A549 (cell line): ENCODE results near the gene ANO2. TPM values are rescaled to one million over a fixed set of nuclear protein-coding genes. Genes with fewer than 3 reads are reported as not detected.

Experiments used
- ATAC-seq, 2 experiments: fragments of 200-7000 bp in 1 of 2; fragments of >200 bp in 1 of 2; cut with Nextera tagmentation in 1 of 2; cut with Tn5 transposase in 1 of 2; 3 replicates each; pipeline versions ENCODE4 v1.8.0 to v1.9.1; 2018 to 2020; ENCODE audit warnings: mild to moderate bottlenecking in 1 of 2, moderate library complexity in 1 of 2
- CTCF ChIA-PET: fragments of 300-600 bp; sonication (Branson Sonifier 250); formaldehyde crosslinking; extraction: SDS; loops from one replicate; lab custom pipeline; 2021; ENCODE audit warnings: antibody characterized with exemption, inconsistent platforms; lab: Yijun Ruan, JAX
- POLR2A ChIA-PET: fragments of 350-600 bp; formaldehyde crosslinking; extraction: SDS; loops from one replicate; lab custom pipeline; 2021; ENCODE audit warnings: antibody characterized with exemption, inconsistent platforms; lab: Yijun Ruan, JAX
- DNase-seq, 2 experiments: peaks; one replicate each; pipeline versions ENCODE4 v3.0.0 to v3.0.0-alpha.2; 2011 to 2016; ENCODE audit warnings: low read depth in 1 of 2, low spot score in 1 of 2
- FAIRE-seq: peaks from 2 replicates; lab custom pipeline; 2011; peaks lifted over from hg19 to GRCh38; lab: Jason Lieb, UNC
- H3K27ac ChIP-seq, 2 experiments: fragments of >200 bp; sonication (Bioruptor Twin); formaldehyde crosslinking; 3 replicates each; pipeline ENCODE4 v1.5.1; 2016 to 2017
- H3K4me1 ChIP-seq: fragments of >200 bp; sonication (Bioruptor Twin); formaldehyde crosslinking; 3 replicates; pipeline ENCODE4 v1.6.1; 2016
- H3K4me2 ChIP-seq: fragments of >200 bp; sonication (Bioruptor Twin); formaldehyde crosslinking; 3 replicates; pipeline ENCODE4 v1.6.1; 2016
- H3K4me3 ChIP-seq: fragments of >200 bp; sonication (Bioruptor Twin); formaldehyde crosslinking; 3 replicates; pipeline ENCODE4 v1.5.1; 2016
- H3K9me3 ChIP-seq: fragments of >200 bp; sonication (Bioruptor Twin); formaldehyde crosslinking; 3 replicates; pipeline ENCODE4 v1.6.1; 2016
- BCL3 ChIP-seq: fragments of >200 bp; sonication (Bioruptor Twin); formaldehyde crosslinking; IDR thresholded peaks from 3 replicates; pipeline ENCODE4 v1.6.1; 2016
- CBX2 ChIP-seq: fragments of 200-600 bp; sonication (generic); IDR thresholded peaks from 2 replicates; pipeline ENCODE4 v1.6.1; 2016; ENCODE audit warnings: low read depth, mild to moderate bottlenecking, borderline replicate concordance
- EHF ChIP-seq: fragments of 250-450 bp; sonication (Bioruptor Pico); IDR thresholded peaks from 2 replicates; pipeline ENCODE4 v1.5.0; 2020; ENCODE audit warnings: mild to moderate bottlenecking
- EHMT2 ChIP-seq: fragments of 200-600 bp; sonication (generic); IDR thresholded peaks from 2 replicates; pipeline ENCODE4 v1.6.1; 2016; ENCODE audit warnings: antibody characterized with exemption, low read depth, mild to moderate bottlenecking, moderate library complexity
- FOSL2 ChIP-seq, 2 experiments: fragments of 450-650 bp in 1 of 2; fragments of >200 bp in 1 of 2; sonication (Bioruptor Twin) in 1 of 2; formaldehyde crosslinking; IDR thresholded peaks; 2 replicates each; pipeline versions ENCODE4 v1.5.0 to v1.6.1; 2016 to 2020; ENCODE audit warnings: mild to moderate bottlenecking in 1 of 2, moderate library complexity in 1 of 2
- FOXS1 ChIP-seq: fragments of 250-450 bp; sonication (Bioruptor Pico); IDR thresholded peaks from 2 replicates; pipeline ENCODE4 v1.5.0; 2020; ENCODE audit warnings: mild to moderate bottlenecking, moderate library complexity
- GATA3 ChIP-seq: IDR thresholded peaks from 2 replicates; pipeline ENCODE4 v1.6.1; 2012; ENCODE audit warnings: borderline replicate concordance
- HMGXB4 ChIP-seq: fragments of 250-450 bp; sonication (Bioruptor Pico); IDR thresholded peaks from 2 replicates; pipeline ENCODE4 v1.5.0; 2021; ENCODE audit warnings: mild to moderate bottlenecking, moderate library complexity, borderline replicate concordance
- HOXB13 ChIP-seq: fragments of 250-450 bp; sonication (Bioruptor Pico); IDR thresholded peaks from 2 replicates; pipeline ENCODE4 v1.5.0; 2020; ENCODE audit warnings: low read depth, mild to moderate bottlenecking, moderate library complexity
- KDM1A ChIP-seq: fragments of 200-600 bp; sonication (generic); IDR thresholded peaks from 2 replicates; pipeline ENCODE4 v1.6.1; 2016; ENCODE audit warnings: low read depth, mild to moderate bottlenecking
- MYC ChIP-seq: IDR thresholded peaks from 2 replicates; pipeline ENCODE4 v1.6.1; 2012; ENCODE audit warnings: mild to moderate bottlenecking, inconsistent platforms, low read length, improper control_type of control experiment, borderline replicate concordance
- NFE2L2 ChIP-seq: fragments of 150-350 bp; conservative IDR thresholded peaks from 2 replicates; pipeline ENCODE4 v1.6.1; 2014; ENCODE audit warnings: low read length
- NPAS2 ChIP-seq: fragments of 250-450 bp; sonication (Bioruptor Pico); IDR thresholded peaks from 2 replicates; pipeline ENCODE4 v1.8.0; 2022; ENCODE audit warnings: mild to moderate bottlenecking, moderate library complexity, borderline replicate concordance
- POLR2A ChIP-seq: IDR thresholded peaks from 2 replicates; pipeline ENCODE4 v1.6.1; 2012; ENCODE audit warnings: mild to moderate bottlenecking, low read length
- RFX5 ChIP-seq: fragments of 450-650 bp; IDR thresholded peaks from 2 replicates; pipeline ENCODE4 v1.7.1; 2014; ENCODE audit warnings: antibody characterized with exemption, mild to moderate bottlenecking, moderate library complexity
- RNF2 ChIP-seq: fragments of 200-600 bp; sonication (generic); IDR thresholded peaks from 2 replicates; pipeline ENCODE4 v1.6.1; 2016; ENCODE audit warnings: low read depth, mild to moderate bottlenecking, antibody characterized with exemption, moderate library complexity, borderline replicate concordance
- SMC3 ChIP-seq: fragments of >200 bp; sonication (Bioruptor Twin); formaldehyde crosslinking; IDR thresholded peaks from 3 replicates; pipeline ENCODE4 v1.6.1; 2018; ENCODE audit warnings: inconsistent platforms
- ZFP36 ChIP-seq: fragments of 450-650 bp; IDR thresholded peaks from 2 replicates; pipeline ENCODE4 v1.6.1; 2014; ENCODE audit warnings: borderline replicate concordance; ENCODE audit not compliant: partially characterized antibody
- WGBS: methylation state at CpG from one replicate; pipeline ENCODE4 v1.1.6; 2017; ENCODE audit errors: missing lambda C conversion rate; 5-methylcytosine and 5-hydroxymethylcytosine counted together
- polyA plus RNA-seq, 4 experiments: library from polyadenylated mRNA; depleted of rRNA in 3 of 4; stranded (reverse); fragments of >200 nt; fragmentation: RNase III in 1 of 4; extraction: RNeasy Plus Mini Kit Qiagen cat#74134 plus additional on column Dnase treatment in 1 of 4; gene quantifications; 2 replicates in 3 of 4; 3 replicates in 1 of 4; pipeline ENCODE4 v1.2.3, GENCODE V29; 2011 to 2017
- TF ChIP-seq, protein P1 (sequence below): IDR thresholded peaks from 2 replicates; pipeline ENCODE4 v1.6.1; 2012; ENCODE audit warnings: low read depth, borderline replicate concordance
- TF ChIP-seq, protein P2 (sequence below): fragments of 450-650 bp; IDR thresholded peaks from 2 replicates; pipeline ENCODE4 v1.6.1; 2014; ENCODE audit warnings: antibody characterized with exemption

Gene ANO2
- polyA plus RNA-seq, 2 of the 4 experiments (the other 2 are of a cell fraction) = not detected

- Histone ChIP-seq H3K4me3 (no peak overlapping the region), H3K4me1 (no peaks in the 10 kb centered on the region), H3K27ac (no peak overlapping the region), H3K4me2 (no peak overlapping the region), H3K9me3 (no peaks in the 10 kb centered on the region)
- CTCF ChIA-PET = no interaction called here
- POLR2A ChIA-PET = no interaction called here
- DNase-seq (no peak), ATAC-seq (no peak), FAIRE-seq (no peak)
- TF ChIP-seq KDM1A = no peak
- no peak for TF ChIP-seq RFX5
- no peak for TF ChIP-seq ZFP36
- TF ChIP-seq MYC = no peak
- TF ChIP-seq RNF2 = no peak
- no peak for TF ChIP-seq CBX2
- TF ChIP-seq HMGXB4 (CRISPR knock-in tag) = no peak
- TF ChIP-seq NFE2L2 = no peak
- TF ChIP-seq, protein P1, sequence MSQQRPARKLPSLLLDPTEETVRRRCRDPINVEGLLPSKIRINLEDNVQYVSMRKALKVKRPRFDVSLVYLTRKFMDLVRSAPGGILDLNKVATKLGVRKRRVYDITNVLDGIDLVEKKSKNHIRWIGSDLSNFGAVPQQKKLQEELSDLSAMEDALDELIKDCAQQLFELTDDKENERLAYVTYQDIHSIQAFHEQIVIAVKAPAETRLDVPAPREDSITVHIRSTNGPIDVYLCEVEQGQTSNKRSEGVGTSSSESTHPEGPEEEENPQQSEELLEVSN = no peak
- TF ChIP-seq, protein P2, sequence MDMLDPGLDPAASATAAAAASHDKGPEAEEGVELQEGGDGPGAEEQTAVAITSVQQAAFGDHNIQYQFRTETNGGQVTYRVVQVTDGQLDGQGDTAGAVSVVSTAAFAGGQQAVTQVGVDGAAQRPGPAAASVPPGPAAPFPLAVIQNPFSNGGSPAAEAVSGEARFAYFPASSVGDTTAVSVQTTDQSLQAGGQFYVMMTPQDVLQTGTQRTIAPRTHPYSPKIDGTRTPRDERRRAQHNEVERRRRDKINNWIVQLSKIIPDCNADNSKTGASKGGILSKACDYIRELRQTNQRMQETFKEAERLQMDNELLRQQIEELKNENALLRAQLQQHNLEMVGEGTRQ = no peak
- TF ChIP-seq NPAS2 (CRISPR knock-in tag) = no peak
- no peak for TF ChIP-seq FOSL2 (IDR thresholded peaks at IDR 0.05)
- TF ChIP-seq FOSL2 (CRISPR knock-in tag; IDR thresholded peaks at IDR 0.05) = no peak
- no peak for TF ChIP-seq EHMT2
- TF ChIP-seq EHF (CRISPR knock-in tag) = no peak
- TF ChIP-seq FOXS1 = no peak
- TF ChIP-seq HOXB13 (CRISPR knock-in tag) = no peak
- TF ChIP-seq BCL3 = no peak
- no peak for TF ChIP-seq GATA3
- no peak for TF ChIP-seq SMC3
- TF ChIP-seq, all 56 proteins: peak for 0
- 0% methylated on average over 1 of the region's 1 CpG for WGBS
These were observed 228.9 kb downstream of the ANO2 start for GRCh38 chr12:5716201-5716600.

- Histone ChIP-seq H3K27ac (no peak overlapping the region), H3K4me3 (no peak overlapping the region), H3K4me2 (no peak overlapping the region), H3K4me1 (no peaks in the 10 kb centered on the region), H3K9me3 (no peaks in the 10 kb centered on the region)
- no peak for ATAC-seq
- CTCF ChIA-PET = interaction anchor here (0.7 kb wide), 1 partner anchor 30 kb away, joined by 3 read pairs; no protein-coding TSS in a partner anchor
- FAIRE-seq = no peak
- TF ChIP-seq POLR2A (no peak), CBX2 (no peak)
- TF ChIP-seq, protein P1 = no peak
- POLR2A ChIA-PET = no interaction called here
- 25% methylated on average over 4 of the region's 4 CpGs for WGBS
- no peak for DNase-seq
These were observed 230.0 kb downstream of the ANO2 start for GRCh38 chr12:5715021-5715420.
